T-helper 9 cell (primary cell): ENCODE results near the gene ARHGAP26.
"Not testable (repeated sequence)": the region's sequence is repeated elsewhere in the genome, so short reads cannot be mapped to it uniquely, and the experiment has no call there.

Experiments
- DNase-seq: peaks from one replicate; pipeline ENCODE4 v3.0.0-alpha.2; 2020

ARHGAP26 gene

GRCh38 chr5:143094608-143095007, 324.4 kb downstream of the ARHGAP26 start:
- not testable (repeated sequence) for DNase-seq

DNA sequence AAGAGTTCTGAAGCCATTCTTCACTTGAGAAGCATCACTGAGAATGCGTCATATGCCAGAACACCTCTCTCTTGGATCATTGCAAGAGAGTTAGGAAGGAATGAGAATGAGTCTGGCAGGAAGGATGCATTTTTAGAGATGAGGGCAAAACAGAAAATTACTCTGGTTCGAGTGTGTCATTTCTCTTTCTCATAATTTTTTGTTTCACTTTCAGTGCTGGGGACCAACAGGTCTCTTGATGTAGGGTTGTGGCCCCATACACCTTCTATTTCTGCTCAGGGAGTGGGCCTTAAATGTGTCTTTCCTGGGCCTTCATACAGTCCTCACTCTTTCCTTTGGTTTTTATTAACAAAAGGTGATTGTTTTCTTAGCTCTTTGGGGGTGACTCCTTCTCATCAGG, 330.9 kb downstream of the ARHGAP26 start:
- DNase-seq: no peak

- DNase-seq: no peak
These were observed 331.7 kb downstream of the ARHGAP26 start for GRCh38 chr5:143101725-143102386.

DNA sequence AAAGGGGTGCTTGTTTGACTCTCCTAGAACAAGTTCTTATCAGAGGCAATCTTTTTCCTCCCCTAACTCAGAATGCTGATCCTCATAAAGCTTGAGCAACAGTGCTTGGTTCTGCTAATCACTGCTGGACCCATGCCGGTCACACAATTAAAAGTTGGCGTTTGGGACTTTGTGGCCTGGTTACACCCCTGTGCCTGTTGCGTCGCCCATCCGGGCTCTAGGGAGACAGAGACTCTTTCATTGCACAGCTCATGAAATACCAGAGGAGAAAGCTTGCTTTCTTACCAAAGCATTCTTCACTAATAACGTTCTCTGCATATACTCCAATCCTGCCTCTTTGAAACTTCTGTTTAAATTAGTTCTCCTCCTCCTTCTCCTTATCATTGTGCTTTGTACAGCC, 332.2 kb downstream of the ARHGAP26 start:
- DNase-seq: no peak

GRCh38 chr5:143105216-143105905, 335.2 kb downstream of the ARHGAP26 start:
- DNase-seq: no peak

DNA sequence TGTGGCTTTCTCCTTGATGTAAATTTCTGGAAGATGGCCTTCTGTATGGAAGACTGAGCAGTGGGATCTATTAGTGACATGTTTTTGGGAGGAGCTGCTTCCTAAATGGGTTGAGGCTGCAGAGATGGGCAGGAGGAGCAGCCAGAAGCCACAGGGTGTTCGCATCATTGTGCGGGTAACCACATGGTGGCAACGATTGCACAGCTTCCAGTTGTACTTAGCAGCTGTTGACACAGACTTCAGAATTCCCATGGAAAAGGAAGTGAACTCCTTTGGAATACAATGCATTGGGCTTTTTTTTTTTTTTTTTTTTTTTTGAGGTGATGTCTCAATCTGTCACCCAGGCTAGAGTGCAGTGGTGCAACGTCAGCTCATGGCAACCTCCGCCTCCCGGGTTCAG, 336.0 kb downstream of the ARHGAP26 start:
- no peak for DNase-seq

DNA sequence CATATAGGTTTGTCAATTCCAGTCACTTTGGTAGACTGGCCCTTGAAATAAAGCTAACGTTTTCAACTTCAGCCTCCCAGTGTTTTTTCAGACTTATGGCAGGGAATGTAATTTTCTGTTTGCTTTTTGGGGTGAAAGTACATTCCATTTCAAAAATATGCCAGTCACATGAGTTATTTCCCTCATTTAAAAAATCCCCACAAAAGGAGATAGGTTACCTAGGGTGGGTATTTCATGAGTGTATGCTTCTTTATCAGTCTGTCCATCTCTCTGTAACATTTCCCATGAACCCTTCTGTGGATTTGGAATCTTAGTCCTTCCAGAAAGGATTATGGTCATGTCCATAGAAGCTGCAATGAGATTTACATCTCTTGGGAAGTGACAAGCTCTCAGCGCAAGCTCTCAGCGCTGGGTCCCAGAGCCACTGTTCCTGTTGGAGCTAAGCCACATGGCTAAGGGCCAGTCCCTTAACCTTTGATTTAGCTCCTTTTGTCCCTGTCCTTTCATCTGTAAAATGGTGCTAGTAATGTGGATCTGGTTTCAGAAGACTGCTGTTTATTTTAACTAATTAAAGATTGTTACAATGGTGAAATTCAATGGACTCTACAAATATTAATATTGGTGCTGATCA, 338.4 kb downstream of the ARHGAP26 start:
- no peak for DNase-seq

DNA sequence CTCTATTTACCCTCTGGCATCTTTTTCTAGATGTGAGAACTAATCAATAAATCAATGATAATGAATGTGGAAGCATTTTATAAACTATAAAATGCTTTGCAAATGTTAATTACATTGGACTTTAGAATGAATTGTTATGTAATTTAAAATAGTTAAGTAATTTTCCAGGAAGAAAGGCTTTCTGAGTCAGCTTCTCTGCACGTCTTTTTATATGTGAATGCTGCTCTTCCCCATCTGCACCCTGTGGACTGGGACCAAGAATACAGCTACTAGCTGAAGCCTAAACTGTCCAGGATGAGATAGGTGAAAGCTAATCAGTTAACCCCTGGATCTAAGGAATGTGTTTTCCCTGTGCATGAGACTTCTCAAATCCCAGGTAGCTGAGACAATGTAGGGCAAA, 340.4 kb downstream of the ARHGAP26 start:
- DNase-seq: no peak

DNA sequence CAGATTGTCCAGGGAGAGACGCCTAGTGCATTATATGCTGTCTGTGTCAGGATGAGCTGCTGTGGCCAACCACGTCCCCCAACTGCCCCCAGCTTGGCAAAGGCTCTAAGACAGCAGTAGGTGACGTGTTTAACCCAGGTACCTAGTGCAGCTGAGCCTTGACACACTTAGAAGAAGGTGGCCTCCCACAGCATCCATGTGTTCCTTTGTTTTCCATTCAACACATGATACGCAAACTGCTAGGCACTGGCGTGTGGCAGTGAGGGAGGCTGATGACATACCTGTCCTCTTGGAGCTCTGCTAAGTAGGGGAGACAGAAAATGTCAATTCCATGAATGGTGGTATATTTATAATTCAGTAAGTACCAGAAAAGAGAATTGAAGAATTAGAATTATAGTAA, 341.6 kb downstream of the ARHGAP26 start:
- DNase-seq: no peak

DNA sequence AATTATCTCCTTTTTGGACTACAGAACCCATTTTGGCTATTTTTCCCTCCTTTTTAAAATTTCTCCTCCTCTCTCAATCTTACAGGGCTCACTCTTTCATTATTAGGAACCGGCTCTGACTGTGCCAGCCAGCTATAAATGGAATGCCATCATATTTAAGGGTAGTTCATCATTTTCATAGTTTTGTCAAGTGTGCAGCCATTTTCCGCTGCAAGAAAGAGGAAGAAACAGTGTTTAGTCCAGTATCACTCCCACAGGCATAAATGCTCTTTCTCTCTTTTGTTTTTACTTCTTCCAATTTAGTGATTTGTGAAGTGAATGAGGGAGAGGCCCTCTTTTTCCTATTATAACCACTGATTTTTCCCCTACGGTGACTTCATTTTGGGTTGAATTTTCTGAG, 343.3 kb downstream of the ARHGAP26 start:
- no peak for DNase-seq

- DNase-seq: no peak
These were observed 344.3 kb downstream of the ARHGAP26 start for GRCh38 chr5:143114481-143114880.

DNA sequence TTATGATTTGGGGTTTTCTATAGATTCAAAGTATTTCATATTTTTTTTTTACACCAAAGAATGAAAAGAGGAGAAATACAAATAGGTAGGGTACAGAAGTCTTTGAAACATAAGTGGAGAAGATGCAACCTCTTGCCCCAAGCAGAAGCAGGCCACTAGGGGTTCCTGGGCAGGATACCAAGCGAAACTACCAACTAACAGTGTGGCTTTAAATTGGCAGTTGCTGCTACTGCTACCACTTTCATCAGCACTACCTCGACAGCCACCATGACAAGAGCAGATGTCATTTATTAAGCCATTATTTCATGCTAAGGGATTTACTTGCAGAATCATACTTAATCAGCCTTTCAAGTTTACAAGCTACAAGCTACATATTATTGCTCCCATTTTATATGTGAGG, 345.2 kb downstream of the ARHGAP26 start:
- DNase-seq: no peak

- no peak for DNase-seq
These were observed 346.6 kb downstream of the ARHGAP26 start for GRCh38 chr5:143116814-143117213.

DNA sequence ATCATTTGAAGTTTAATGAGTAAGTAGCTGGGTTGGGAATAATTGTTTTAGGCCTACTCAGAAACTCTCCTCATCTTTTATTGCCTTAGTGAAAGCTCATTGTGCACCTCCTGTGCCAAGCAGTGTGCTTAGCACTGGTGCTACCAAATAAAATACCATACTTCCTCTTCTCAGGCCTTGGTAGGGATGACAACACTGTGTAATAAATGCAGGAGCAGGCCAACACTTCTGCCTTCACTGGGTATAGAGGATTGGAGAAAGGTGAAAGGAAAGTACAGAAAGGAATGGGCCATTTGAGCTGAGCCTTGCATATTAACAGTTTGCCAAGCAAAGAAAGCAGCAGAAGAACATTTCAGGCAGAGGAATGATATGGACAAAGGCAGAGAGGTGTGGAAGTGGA, 347.6 kb downstream of the ARHGAP26 start:
- no peak for DNase-seq

- no peak for DNase-seq
These were observed 348.0 kb downstream of the ARHGAP26 start for GRCh38 chr5:143118222-143118621.

- DNase-seq: not testable (repeated sequence)
These were observed 348.6 kb downstream of the ARHGAP26 start for GRCh38 chr5:143118818-143119217.

GRCh38 chr5:143119291-143119769, 349.2 kb downstream of the ARHGAP26 start:
- no peak for DNase-seq

GRCh38 chr5:143119881-143120341, 349.7 kb downstream of the ARHGAP26 start:
- DNase-seq: no peak

GRCh38 chr5:143120460-143121134, 350.4 kb downstream of the ARHGAP26 start:
- DNase-seq: no peak

- DNase-seq: no peak
These were observed 350.9 kb downstream of the ARHGAP26 start for GRCh38 chr5:143121135-143121475.

- no peak for DNase-seq
These were observed 354.4 kb downstream of the ARHGAP26 start for GRCh38 chr5:143124593-143124992.

- no peak for DNase-seq
These were observed 356.2 kb downstream of the ARHGAP26 start for GRCh38 chr5:143126174-143127019.
